ENCODE results near the gene CISD3.

Gene CISD3

GRCh38 chr17:38727736-38728135, 2.4 kb upstream of the CISD3 start:
- DNase-seq (ENCODE audit: low read depth in 2 of 2), result peak; percentile 65 to 76

- DNase-seq (ENCODE audit: low read depth in 2 of 2), result peak; percentile 63 to 72
Observed at GRCh38 chr17:38728290-38728831, 1.8 kb upstream of the CISD3 start.

- DNase-seq (ENCODE audit: low read depth in 2 of 2), result no peak
Observed at GRCh38 chr17:38729368-38729885, 714 bp upstream of the CISD3 start.

GRCh38 chr17:38730526-38731379, 612 bp downstream of the CISD3 start:
- no peak for DNase-seq (ENCODE audit: low read depth in 2 of 2)

GRCh38 chr17:38731526-38732294, 1.6 kb downstream of the CISD3 start:
- DNase-seq (ENCODE audit: low read depth in 2 of 2), result no peak

GRCh38 chr17:38732376-38733281, 2.5 kb downstream of the CISD3 start:
- DNase-seq (ENCODE audit: low read depth in 2 of 2), result no peak

GRCh38 chr17:38733282-38733981, 3.3 kb downstream of the CISD3 start:
- no peak for DNase-seq (ENCODE audit: low read depth in 2 of 2)

- DNase-seq (ENCODE audit: low read depth in 2 of 2), result no peak
Observed at GRCh38 chr17:38733982-38734973, 4.1 kb downstream of the CISD3 start.

- DNase-seq (ENCODE audit: low read depth in 2 of 2), result peak; percentile 59 to 65
Observed at GRCh38 chr17:38735161-38735997, 5.2 kb downstream of the CISD3 start.

GRCh38 chr17:38738007-38738662, 8.0 kb downstream of the CISD3 start:
- no peak for DNase-seq (ENCODE audit: low read depth in 2 of 2)

GRCh38 chr17:38738686-38739085, 8.5 kb downstream of the CISD3 start:
- no peak for DNase-seq (ENCODE audit: low read depth in 2 of 2)

- DNase-seq (ENCODE audit: low read depth in 2 of 2), result no peak
Observed at GRCh38 chr17:38739305-38739704, 9.2 kb downstream of the CISD3 start.

- no peak for DNase-seq (ENCODE audit: low read depth in 2 of 2)
Observed at GRCh38 chr17:38740044-38740443, 9.9 kb downstream of the CISD3 start.

- no peak for DNase-seq (ENCODE audit: low read depth in 2 of 2)
Observed at GRCh38 chr17:38740806-38741205, 10.7 kb downstream of the CISD3 start.

- DNase-seq (ENCODE audit: low read depth in 2 of 2), result no peak
Observed at GRCh38 chr17:38741461-38741860, 11.3 kb downstream of the CISD3 start.

GRCh38 chr17:38741921-38742410, 11.8 kb downstream of the CISD3 start:
- no peak for DNase-seq (ENCODE audit: low read depth in 2 of 2)

GRCh38 chr17:38742411-38743308, 12.5 kb downstream of the CISD3 start:
- DNase-seq (ENCODE audit: low read depth in 2 of 2), result no peak

All from activated CD8-positive, alpha-beta memory T cell treated with anti-CD3 and anti-CD28 coated beads for 4 hours (primary cell).